Measurements from ENCODE around the gene KLRG1. TPM values are rescaled to one million over a fixed set of nuclear protein-coding genes. Genes with fewer than 3 reads are reported as not detected.

The KLRG1 gene
- total and polyA plus RNA-seq, 2 of the 8 experiments (the other 6 are each of a cell fraction or from before 2014, with no cell fraction given), result 7.9 to 12.8 TPM

DNA sequence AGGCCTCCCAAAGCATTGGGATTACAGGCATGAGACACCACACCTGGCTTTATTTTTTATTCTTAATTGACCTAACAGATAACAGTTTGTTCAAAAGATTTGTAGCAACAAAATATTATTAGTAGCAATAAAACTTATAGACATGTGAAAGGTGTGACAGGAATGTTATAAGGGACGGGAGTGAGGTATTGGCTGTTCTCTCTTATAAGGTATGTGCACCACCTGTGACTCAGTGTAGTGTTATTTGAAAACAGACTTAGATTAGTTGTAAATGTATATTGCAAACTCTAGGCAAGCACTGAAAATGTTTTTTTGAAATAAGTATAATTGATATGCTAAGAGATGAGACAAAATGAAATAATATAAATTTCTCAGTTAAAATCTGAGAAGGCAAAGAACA, 57.8 kb downstream of the KLRG1 start:
- ChIA-PET POLR2A (ENCODE audit: partially characterized antibody) (no interaction called here), CTCF (ENCODE audit: partially characterized antibody) (interaction anchor here (1.3 to 2.6 kb wide), 2 partner anchors 13 to 390 kb away, joined by 3 to 8 read pairs; no protein-coding TSS in a partner anchor)
- H2BK5ac ChIP-seq (ENCODE audit: low read depth, low read length), result no peak overlapping the region
- no peak overlapping the region for H3K9ac ChIP-seq (replicated peaks in 1 of 4; ENCODE audit: extremely low read depth in 1 of 4, low read depth in 3 of 4, low read length in 3 of 4)
- no peak for TF ChIP-seq TEAD4 (IDR thresholded peaks at IDR 0.05; ENCODE audit: low read depth, low read length)
- no peak for TF ChIP-seq SP4 (IDR thresholded peaks at IDR 0.05; ENCODE audit: low read length)
- TF ChIP-seq ASH2L (IDR thresholded peaks at IDR 0.05; ENCODE audit: low read length), result no peak
- TF ChIP-seq GABPA (IDR thresholded peaks at IDR 0.05; ENCODE audit: borderline replicate concordance, insufficient read depth, low read length), result no peak
- TF ChIP-seq RFX5 (IDR thresholded peaks at IDR 0.05; ENCODE audit: borderline replicate concordance, low read depth, low read length), result no peak
- no peak for TF ChIP-seq CREB1 (IDR thresholded peaks at IDR 0.05)
- no peak for TF ChIP-seq YY1 (IDR thresholded peaks at IDR 0.05; ENCODE audit: low read depth, low read length)
- TF ChIP-seq KDM4A (IDR thresholded peaks at IDR 0.05; ENCODE audit: low read depth, low read length, severe bottlenecking), result no peak
- no peak for TF ChIP-seq RNF2 (IDR thresholded peaks at IDR 0.05; ENCODE audit: borderline replicate concordance, low read depth, low read length, missing control alignments, poor library complexity, severe bottlenecking)
- no peaks in the 10 kb centered on the region for H3K79me2 ChIP-seq (ENCODE audit: control insufficient read depth in 1 of 2, insufficient read depth in 2 of 2, low read length in 2 of 2)
- no peaks in the 10 kb centered on the region for H4K20me1 ChIP-seq (replicated peaks in 1 of 2; ENCODE audit: control insufficient read depth in 1 of 2, insufficient read depth in 2 of 2, low read length in 2 of 2)
- H3K4me2 ChIP-seq (ENCODE audit: insufficient read depth in 1 of 2, low read depth in 2 of 2, low read length in 2 of 2), result no peak overlapping the region
- DNase-seq (ENCODE audit: low read depth in 1 of 2, low spot score in 2 of 2) (no peak), FAIRE-seq (no peak)
- H4K8ac ChIP-seq (ENCODE audit: extremely low read depth, insufficient read depth, low read length), result no peak overlapping the region
- no peak overlapping the region for H2BK120ac ChIP-seq (replicated peaks; ENCODE audit: low read depth, low read length)
- no peak overlapping the region for H3K27ac ChIP-seq (ENCODE audit: low read depth, low read length)
- no peak overlapping the region for H2AK5ac ChIP-seq (ENCODE audit: low read depth, low read length)
- no peak overlapping the region for H2BK15ac ChIP-seq (ENCODE audit: low read length)
- H3K4me3 ChIP-seq (ENCODE audit: extremely low read depth in 1 of 4, insufficient read depth in 2 of 4, low read depth in 3 of 4, low read length in 4 of 4), result no peak overlapping the region
- no peak overlapping the region for H3K4ac ChIP-seq (replicated peaks; ENCODE audit: insufficient read length, low read depth, low read length)
- no peak overlapping the region for H4K5ac ChIP-seq (ENCODE audit: insufficient read length, low read depth, low read length)
- no peak overlapping the region for H3K14ac ChIP-seq (ENCODE audit: insufficient read length)
- H4K91ac ChIP-seq (replicated peaks; ENCODE audit: insufficient read length, low read length), result no peak overlapping the region
- H3K18ac ChIP-seq (ENCODE audit: extremely low read depth, low read length), result no peak overlapping the region
- no peak overlapping the region for H2AFZ ChIP-seq (ENCODE audit: low read length)
- no peaks in the 10 kb centered on the region for H3K27me3 ChIP-seq (replicated peaks in 1 of 4; ENCODE audit: control insufficient read depth in 3 of 4, extremely low read depth in 1 of 4, insufficient read depth in 3 of 4, low read length in 3 of 4)
- no peak overlapping the region for H3K56ac ChIP-seq (replicated peaks; ENCODE audit: insufficient read length, low read depth, low read length)
- no peak overlapping the region for H2BK20ac ChIP-seq (ENCODE audit: low read length)
- no peaks in the 10 kb centered on the region for H3K4me1 ChIP-seq (replicated peaks in 1 of 4; ENCODE audit: control insufficient read depth in 3 of 4, insufficient read depth in 4 of 4, low read length in 3 of 4)
- H3K36me3 ChIP-seq (ENCODE audit: control insufficient read depth in 2 of 4, insufficient read depth in 4 of 4, low read length in 3 of 4), result no peaks in the 10 kb centered on the region
- H3K23me2 ChIP-seq (ENCODE audit: low read depth, low read length), result no peaks in the 10 kb centered on the region
- no peak overlapping the region for H3K23ac ChIP-seq (ENCODE audit: insufficient read length)
- H3K9me3 ChIP-seq (ENCODE audit: insufficient read depth in 2 of 2, low read depth in 1 of 2, low read length in 1 of 2), result no peaks in the 10 kb centered on the region
- 85% methylated on average over 1 of the region's 1 CpG; no CpG with 5 or more reads in 1 of the 2 experiments for WGBS, 2 experiments (ENCODE audit: extremely low coverage in 1 of 2, insufficient coverage in 1 of 2, insufficient read length in 1 of 2, insufficient replicate concordance in 2 of 2, low coverage in 1 of 2, low lambda C conversion rate in 2 of 2, missing lambda C conversion rate in 1 of 2)
- H2BK12ac ChIP-seq (ENCODE audit: low read depth, low read length), result no peak overlapping the region
- H3K79me1 ChIP-seq (ENCODE audit: low read depth, low read length), result no peaks in the 10 kb centered on the region

Measured in H1 (cell line).